Measurements from ENCODE around the gene PTPRU. TPM values are rescaled to one million over a fixed set of nuclear protein-coding genes. Genes with fewer than 3 reads are reported as not detected.

Gene PTPRU
- total RNA-seq, 2 experiments from 2014 or later: 0.56 to 0.74 TPM

DNA sequence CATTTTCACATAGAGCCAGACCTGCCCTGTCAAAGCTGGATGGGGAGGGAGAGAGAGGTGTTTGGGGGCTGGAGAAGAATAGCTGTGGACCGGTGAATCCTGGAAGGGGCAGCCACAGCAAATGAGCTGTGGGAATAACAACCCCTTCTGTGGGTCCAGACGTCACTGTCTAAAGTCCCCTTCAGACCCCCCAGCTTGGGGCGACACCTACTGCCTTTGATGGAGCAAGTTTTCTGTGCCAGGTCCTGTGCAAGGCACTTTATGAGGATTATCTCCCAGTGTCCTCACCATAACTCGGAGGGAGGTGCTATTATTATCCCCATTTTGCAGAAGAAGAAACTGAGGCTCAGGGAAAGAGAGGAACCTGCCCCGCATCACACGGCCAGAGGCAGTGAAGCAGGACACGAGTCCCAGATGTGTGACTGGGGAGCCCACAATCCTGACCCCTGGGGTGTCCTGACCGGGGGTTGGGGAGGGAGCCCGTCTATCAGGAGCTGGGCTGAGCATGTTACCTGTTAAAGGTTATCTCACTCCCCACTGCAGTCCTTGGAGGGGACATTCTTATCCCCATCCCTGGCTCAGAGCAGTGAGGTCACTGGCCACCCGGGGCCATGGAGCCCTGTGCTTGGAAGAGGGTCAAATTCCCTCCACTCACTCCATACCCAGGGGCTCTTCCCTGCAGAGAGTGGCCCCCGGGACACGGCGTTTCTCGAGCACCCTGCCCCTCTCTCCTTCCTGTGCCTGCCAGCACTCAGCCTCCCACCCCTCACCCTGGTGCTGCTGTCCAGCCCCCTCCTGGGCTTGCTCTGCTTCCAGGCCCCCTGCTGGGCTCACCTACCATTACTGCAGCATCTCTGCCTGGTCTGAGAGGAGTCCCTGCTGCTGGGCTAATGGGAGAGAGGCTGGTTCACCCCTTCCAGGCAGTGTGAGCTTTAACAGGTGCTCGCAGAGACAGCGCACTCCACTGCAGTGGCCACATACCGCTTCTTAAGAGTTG lies 132.9 kb downstream of the PTPRU start:
- H3K4me1 Mint-ChIP-seq (ENCODE audit: low read depth): no peaks in the 10 kb centered on the region
- no peak overlapping the region for H3K27ac Mint-ChIP-seq
- intact Hi-C loops (cut with micrococcal nuclease): no loop called here
- peaks cover 7% of the 10 kb centered on the region for H3K27me3 Mint-ChIP-seq
- ChIA-PET CTCF (no interaction called here), POLR2A (no interaction called here)
- no peaks in the 10 kb centered on the region for H3K36me3 Mint-ChIP-seq (ENCODE audit: low read depth)
- no peak for DNase-seq
- H3K9me3 Mint-ChIP-seq: no peaks in the 10 kb centered on the region
- ATAC-seq: no peak
- TF ChIP-seq, protein P1, sequence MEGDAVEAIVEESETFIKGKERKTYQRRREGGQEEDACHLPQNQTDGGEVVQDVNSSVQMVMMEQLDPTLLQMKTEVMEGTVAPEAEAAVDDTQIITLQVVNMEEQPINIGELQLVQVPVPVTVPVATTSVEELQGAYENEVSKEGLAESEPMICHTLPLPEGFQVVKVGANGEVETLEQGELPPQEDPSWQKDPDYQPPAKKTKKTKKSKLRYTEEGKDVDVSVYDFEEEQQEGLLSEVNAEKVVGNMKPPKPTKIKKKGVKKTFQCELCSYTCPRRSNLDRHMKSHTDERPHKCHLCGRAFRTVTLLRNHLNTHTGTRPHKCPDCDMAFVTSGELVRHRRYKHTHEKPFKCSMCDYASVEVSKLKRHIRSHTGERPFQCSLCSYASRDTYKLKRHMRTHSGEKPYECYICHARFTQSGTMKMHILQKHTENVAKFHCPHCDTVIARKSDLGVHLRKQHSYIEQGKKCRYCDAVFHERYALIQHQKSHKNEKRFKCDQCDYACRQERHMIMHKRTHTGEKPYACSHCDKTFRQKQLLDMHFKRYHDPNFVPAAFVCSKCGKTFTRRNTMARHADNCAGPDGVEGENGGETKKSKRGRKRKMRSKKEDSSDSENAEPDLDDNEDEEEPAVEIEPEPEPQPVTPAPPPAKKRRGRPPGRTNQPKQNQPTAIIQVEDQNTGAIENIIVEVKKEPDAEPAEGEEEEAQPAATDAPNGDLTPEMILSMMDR (IDR thresholded peaks at IDR 0.05): no peak
- H3K4me3 Mint-ChIP-seq: no peak overlapping the region

GRCh38 chr1:29370067-29370466 lies 133.7 kb downstream of the PTPRU start:
- ChIA-PET CTCF (no interaction called here), POLR2A (no interaction called here)
- TF ChIP-seq, protein P1 (IDR thresholded peaks at IDR 0.05): no peak
- Mint-ChIP-seq H3K27ac (no peak overlapping the region), H3K36me3 (ENCODE audit: low read depth) (no peaks in the 10 kb centered on the region), H3K9me3 (no peaks in the 10 kb centered on the region), H3K4me3 (no peak overlapping the region), H3K4me1 (ENCODE audit: low read depth) (no peaks in the 10 kb centered on the region), H3K27me3 (peaks cover 13% of the 10 kb centered on the region)
- intact Hi-C loops (cut with micrococcal nuclease): no loop called here
- DNase-seq (no peak), ATAC-seq (no peak)

DNA sequence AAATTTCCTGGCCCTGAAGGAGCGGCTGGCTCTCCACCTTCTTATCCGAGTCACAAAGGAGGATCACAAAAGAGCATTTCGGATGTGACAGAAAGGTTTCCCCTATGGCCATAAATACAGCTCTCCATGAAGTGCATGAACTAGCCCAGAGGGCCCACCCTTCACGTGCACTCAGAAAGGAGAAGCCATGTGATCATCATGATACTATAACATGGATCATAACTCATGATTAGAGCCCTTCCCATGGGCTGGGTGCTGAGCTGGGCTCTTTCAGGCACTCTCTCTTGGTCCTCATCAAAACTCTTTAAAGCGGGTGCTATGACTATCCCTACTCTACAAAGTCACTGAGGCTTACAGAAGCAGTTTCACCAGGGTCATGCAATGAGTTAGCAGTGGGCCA lies 135.0 kb downstream of the PTPRU start:
- intact Hi-C loops (cut with micrococcal nuclease): no loop called here
- ChIA-PET POLR2A (no interaction called here), CTCF (no interaction called here)
- TF ChIP-seq, protein P1 (IDR thresholded peaks at IDR 0.05): no peak
- H3K27me3 Mint-ChIP-seq: peaks cover 19% of the 10 kb centered on the region
- H3K27ac Mint-ChIP-seq: no peak overlapping the region
- H3K4me1 Mint-ChIP-seq (ENCODE audit: low read depth): no peaks in the 10 kb centered on the region
- H3K4me3 Mint-ChIP-seq: no peak overlapping the region
- no peak for ATAC-seq
- no peak for DNase-seq
- peaks cover 5% of the 10 kb centered on the region for H3K9me3 Mint-ChIP-seq
- H3K36me3 Mint-ChIP-seq (ENCODE audit: low read depth): no peaks in the 10 kb centered on the region

DNA sequence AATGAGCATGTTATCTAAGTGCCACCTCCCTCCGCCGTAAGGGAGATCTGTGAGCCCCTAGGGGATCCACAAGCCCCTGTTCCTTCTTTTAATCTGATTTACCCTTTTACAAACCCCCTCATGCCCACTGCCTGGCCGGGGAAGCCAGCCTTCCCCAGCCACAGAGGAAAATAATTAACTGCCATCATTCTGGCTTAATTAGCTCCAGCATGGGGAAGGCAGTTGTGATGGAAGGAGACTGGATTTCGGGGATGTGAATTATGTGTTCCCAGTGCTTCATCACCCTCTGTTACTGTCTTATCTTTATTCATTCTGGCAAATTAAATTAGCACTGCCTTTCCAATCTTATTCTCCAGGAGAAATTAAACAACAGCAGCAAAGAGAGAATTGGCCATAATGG lies 135.8 kb downstream of the PTPRU start:
- Mint-ChIP-seq H3K27ac (no peak overlapping the region), H3K4me3 (no peak overlapping the region), H3K9me3 (peaks cover 5% of the 10 kb centered on the region), H3K4me1 (ENCODE audit: low read depth) (no peaks in the 10 kb centered on the region), H3K27me3 (peaks cover 23% of the 10 kb centered on the region), H3K36me3 (ENCODE audit: low read depth) (no peaks in the 10 kb centered on the region)
- ATAC-seq (no peak), DNase-seq (no peak)
- ChIA-PET POLR2A (no interaction called here), CTCF (no interaction called here)
- TF ChIP-seq, protein P1 (IDR thresholded peaks at IDR 0.05): no peak
- intact Hi-C loops (cut with micrococcal nuclease): no loop called here

Other genes with a start within 250 kb of the PTPRU start
- gene TMEM200B, start 112.6 kb upstream of the PTPRU start, total RNA-seq: 1 to 10 TPM; 1.0 to 1.1 TPM
- gene SRSF4, start 54.6 kb upstream of the PTPRU start, total RNA-seq: 100 to 1,000 TPM; 121 to 123 TPM
- 10 to 100 TPM; 42.2 to 43.5 TPM for gene MECR, start 5.6 kb upstream of the PTPRU start, total RNA-seq

Measured in activated CD8-positive, alpha-beta T cell treated with anti-CD3 and anti-CD28 coated beads for 36 hours (primary cell).